HL-60 (cell line): Measurements from ENCODE around the gene EIF3K.
"Not testable (repeated sequence)": the region's sequence is repeated elsewhere in the genome, so short reads cannot be mapped to it uniquely, and the experiment has no call there.

ENCODE experiments used
- DNase-seq, 2 experiments: peaks; one replicate each; pipeline ENCODE4 v3.0.0-alpha.2; 2010 to 2020; ENCODE audit warnings: low read depth in 1 of 2, low spot score in 1 of 2
- H3K27ac ChIP-seq: fragments of 250-450 bp; sonication (Bioruptor Pico); replicated peaks from 2 replicates; pipeline ENCODE4 v1.5.1; 2020; ENCODE audit warnings: mild to moderate bottlenecking, moderate library complexity
- H3K27me3 ChIP-seq: fragments of 250-450 bp; sonication (Bioruptor Pico); 2 replicates; pipeline ENCODE4 v1.5.1; 2021; ENCODE audit warnings: mild to moderate bottlenecking, moderate library complexity; ENCODE audit not compliant: insufficient read depth, poor library complexity, severe bottlenecking
- H3K4me3 ChIP-seq: replicated peaks from 2 replicates; pipeline ENCODE4 v1.5.1; 2011; ENCODE audit warnings: mild to moderate bottlenecking, control low read depth, low read length; ENCODE audit not compliant: insufficient read depth
- GABPA ChIP-seq: IDR thresholded peaks from 2 replicates; pipeline ENCODE4 v1.6.1; 2012; ENCODE audit warnings: low read depth
- POLR2AphosphoS5 ChIP-seq: IDR thresholded peaks from 2 replicates; pipeline ENCODE4 v1.6.1; 2012; ENCODE audit warnings: low read depth
- SPI1 ChIP-seq: IDR thresholded peaks from 2 replicates; pipeline ENCODE4 v1.6.1; 2012; ENCODE audit warnings: low read depth, mild to moderate bottlenecking, borderline replicate concordance
- TF ChIP-seq, protein P1 (sequence below): IDR thresholded peaks from 2 replicates; pipeline ENCODE4 v1.6.1; 2012; ENCODE audit warnings: low read depth; ENCODE audit not compliant: insufficient replicate concordance
- TF ChIP-seq, protein P2 (sequence below): IDR thresholded peaks from one replicate; pipeline ENCODE4 v1.5.1; 2011; ENCODE audit warnings: low read length, control low read depth, inconsistent platforms; ENCODE audit not compliant: insufficient read depth

EIF3K gene

DNA sequence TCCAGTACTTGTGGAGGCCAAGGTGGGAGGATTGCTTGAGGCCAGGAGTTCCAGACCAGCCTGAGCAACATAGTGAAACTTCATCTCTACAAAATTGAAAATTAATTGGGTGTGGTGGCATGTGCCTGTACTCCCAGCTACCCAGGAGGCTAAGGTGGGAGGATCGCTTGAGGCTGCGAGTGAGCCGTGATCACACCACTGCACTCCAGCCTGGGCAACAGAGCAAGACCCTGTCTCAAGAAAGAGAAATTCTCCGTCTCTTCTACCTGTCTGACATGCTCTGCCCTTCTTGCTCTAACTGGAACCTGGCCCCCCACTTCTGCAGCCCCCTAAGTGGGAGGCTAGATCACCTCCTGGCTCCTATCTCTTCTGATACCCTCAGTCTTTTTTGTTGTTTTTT is 7.4 kb downstream of the EIF3K start:
- Histone ChIP-seq H3K27ac (no peak overlapping the region), H3K4me3 (no peak overlapping the region), H3K27me3 (no peaks in the 10 kb centered on the region)
- no peak for DNase-seq
- TF ChIP-seq GABPA = no peak
- no peak for TF ChIP-seq POLR2AphosphoS5
- no peak for TF ChIP-seq SPI1
- TF ChIP-seq, protein P1, sequence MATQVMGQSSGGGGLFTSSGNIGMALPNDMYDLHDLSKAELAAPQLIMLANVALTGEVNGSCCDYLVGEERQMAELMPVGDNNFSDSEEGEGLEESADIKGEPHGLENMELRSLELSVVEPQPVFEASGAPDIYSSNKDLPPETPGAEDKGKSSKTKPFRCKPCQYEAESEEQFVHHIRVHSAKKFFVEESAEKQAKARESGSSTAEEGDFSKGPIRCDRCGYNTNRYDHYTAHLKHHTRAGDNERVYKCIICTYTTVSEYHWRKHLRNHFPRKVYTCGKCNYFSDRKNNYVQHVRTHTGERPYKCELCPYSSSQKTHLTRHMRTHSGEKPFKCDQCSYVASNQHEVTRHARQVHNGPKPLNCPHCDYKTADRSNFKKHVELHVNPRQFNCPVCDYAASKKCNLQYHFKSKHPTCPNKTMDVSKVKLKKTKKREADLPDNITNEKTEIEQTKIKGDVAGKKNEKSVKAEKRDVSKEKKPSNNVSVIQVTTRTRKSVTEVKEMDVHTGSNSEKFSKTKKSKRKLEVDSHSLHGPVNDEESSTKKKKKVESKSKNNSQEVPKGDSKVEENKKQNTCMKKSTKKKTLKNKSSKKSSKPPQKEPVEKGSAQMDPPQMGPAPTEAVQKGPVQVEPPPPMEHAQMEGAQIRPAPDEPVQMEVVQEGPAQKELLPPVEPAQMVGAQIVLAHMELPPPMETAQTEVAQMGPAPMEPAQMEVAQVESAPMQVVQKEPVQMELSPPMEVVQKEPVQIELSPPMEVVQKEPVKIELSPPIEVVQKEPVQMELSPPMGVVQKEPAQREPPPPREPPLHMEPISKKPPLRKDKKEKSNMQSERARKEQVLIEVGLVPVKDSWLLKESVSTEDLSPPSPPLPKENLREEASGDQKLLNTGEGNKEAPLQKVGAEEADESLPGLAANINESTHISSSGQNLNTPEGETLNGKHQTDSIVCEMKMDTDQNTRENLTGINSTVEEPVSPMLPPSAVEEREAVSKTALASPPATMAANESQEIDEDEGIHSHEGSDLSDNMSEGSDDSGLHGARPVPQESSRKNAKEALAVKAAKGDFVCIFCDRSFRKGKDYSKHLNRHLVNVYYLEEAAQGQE = no peak
- TF ChIP-seq, protein P2, sequence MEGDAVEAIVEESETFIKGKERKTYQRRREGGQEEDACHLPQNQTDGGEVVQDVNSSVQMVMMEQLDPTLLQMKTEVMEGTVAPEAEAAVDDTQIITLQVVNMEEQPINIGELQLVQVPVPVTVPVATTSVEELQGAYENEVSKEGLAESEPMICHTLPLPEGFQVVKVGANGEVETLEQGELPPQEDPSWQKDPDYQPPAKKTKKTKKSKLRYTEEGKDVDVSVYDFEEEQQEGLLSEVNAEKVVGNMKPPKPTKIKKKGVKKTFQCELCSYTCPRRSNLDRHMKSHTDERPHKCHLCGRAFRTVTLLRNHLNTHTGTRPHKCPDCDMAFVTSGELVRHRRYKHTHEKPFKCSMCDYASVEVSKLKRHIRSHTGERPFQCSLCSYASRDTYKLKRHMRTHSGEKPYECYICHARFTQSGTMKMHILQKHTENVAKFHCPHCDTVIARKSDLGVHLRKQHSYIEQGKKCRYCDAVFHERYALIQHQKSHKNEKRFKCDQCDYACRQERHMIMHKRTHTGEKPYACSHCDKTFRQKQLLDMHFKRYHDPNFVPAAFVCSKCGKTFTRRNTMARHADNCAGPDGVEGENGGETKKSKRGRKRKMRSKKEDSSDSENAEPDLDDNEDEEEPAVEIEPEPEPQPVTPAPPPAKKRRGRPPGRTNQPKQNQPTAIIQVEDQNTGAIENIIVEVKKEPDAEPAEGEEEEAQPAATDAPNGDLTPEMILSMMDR = no peak

DNA sequence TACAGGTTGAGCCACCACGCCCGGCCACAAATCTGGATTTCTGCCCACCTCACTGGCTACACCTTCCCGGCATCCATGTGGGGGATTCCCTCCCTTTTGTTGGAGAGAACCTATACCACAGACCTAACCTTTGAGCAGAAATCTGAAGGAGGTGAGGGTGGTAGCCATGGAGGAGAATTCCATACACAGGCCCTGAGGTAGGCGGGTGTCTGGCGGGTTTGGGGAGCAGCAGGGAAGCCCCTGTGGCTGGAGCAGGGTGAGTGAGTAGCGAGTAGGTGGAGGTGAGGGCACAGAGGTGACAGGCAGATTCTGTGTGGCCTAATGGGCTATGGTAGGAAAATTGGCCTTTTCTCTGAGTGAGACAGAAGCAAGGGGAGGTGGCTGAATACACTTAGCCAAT is 10.6 kb downstream of the EIF3K start:
- H3K4me3 ChIP-seq = no peak overlapping the region
- no peak for TF ChIP-seq SPI1
- TF ChIP-seq, protein P2 = no peak
- TF ChIP-seq POLR2AphosphoS5 = no peak
- TF ChIP-seq, protein P1 = no peak
- TF ChIP-seq GABPA = no peak
- H3K27me3 ChIP-seq = no peaks in the 10 kb centered on the region
- H3K27ac ChIP-seq = no peak overlapping the region
- no peak for DNase-seq

DNA sequence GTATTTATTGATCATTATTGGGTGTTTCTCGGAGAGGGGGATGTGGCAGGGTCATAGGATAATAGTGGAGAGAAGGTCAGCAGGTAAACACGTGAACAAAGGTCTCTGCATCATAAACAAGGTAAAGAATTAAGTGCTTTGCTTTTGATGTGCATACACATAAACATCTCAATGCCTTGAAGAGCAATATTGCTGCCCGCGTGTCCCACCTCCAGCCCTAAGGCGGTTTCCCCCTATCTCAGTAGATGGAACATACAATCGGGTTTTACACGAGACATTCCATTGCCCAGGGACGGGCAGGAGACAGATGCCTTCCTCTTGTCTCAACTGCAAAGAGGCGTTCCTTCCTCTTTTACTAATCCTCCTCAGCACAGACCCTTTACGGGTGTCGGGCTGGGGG is 12.3 kb downstream of the EIF3K start:
- not testable (repeated sequence) for H3K27ac ChIP-seq, DNase-seq, H3K27me3 ChIP-seq, H3K4me3 ChIP-seq

DNA sequence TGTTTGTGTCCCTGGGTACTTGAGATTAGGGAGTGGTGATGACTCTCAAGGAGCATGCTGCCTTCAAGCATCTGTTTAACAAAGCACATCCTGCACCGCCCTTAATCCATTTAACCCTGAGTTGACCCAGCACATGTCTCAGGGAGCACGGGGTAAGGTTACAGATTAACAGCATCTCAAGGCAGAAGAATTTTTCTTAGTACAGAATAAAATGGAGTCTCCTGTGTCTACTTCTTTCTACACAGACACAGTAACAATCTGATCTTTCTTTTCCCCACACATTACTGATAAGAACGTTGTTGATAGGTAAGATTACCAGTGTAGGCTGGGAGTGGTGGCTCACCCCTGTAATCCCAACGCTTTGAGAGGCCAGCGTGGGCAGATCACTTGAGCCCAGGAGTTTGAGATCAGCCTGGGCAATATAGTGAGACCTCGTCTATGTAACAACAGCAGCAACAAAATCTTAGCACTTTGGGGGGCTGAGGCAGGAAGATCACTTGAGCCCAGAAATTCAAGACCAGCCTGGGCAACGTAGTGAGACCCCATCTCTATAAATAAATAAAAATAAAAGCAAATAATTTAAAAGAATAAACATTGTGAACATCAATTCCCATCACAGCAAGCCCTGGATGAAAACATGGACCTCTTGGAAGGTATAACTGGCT is 13.0 kb downstream of the EIF3K start:
- H3K27ac ChIP-seq, H3K27me3 ChIP-seq, H3K4me3 ChIP-seq, DNase-seq: not testable (repeated sequence)

DNA sequence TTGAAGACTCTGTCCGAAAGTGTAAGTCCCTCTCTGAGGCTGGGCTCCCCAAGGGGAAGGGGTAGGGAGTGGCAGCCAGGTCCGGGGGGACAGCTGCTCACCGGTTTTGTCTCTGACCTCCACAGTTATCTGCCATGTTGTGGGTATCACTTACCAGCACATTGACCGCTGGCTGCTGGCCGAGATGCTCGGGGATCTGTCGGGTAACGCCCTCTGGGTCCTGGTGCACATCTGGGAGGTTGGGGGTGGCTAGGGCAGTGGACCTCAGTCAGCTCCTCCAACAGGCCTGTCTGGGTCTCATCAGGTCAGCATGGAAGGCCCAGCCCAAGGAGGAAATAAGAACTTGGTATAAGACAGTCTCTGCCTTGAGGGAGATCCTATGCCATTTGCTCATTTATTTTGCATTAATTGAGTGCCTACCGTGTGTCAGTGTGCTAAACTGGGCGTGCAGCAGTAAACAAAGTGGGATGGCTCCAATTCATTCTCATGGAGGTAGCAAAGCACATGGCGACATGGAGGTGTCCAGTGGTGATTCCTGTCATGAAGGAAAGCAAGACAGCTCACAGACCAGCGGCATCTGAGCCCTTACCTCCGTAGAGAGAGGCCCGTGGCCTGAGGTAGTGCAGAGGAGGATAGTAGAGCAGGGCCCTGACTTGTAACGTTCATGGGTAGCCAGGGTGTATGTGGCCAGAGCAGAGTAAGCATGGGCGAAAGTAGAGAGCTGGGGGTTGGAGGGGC is 13.7 kb downstream of the EIF3K start:
- DNase-seq = no peak
- H3K27ac ChIP-seq = no peak overlapping the region
- no peaks in the 10 kb centered on the region for H3K27me3 ChIP-seq
- no peak overlapping the region for H3K4me3 ChIP-seq
- TF ChIP-seq POLR2AphosphoS5 = no peak
- TF ChIP-seq, protein P1 = no peak
